ENCODE data around the gene FRMPD4. TPM values are rescaled to one million over a fixed set of nuclear protein-coding genes. Genes with fewer than 3 reads are reported as not detected.

The FRMPD4 gene
- total RNA-seq, 4 donors from 2014 or later: not detected

GRCh38 chrX:12672367-12673106, 534.3 kb downstream of the FRMPD4 start:
- intact Hi-C loops (cut with DNase I): no loop called here
- no peaks in the 10 kb centered on the region for H3K27me3 ChIP-seq
- TF ChIP-seq POLR2A (IDR thresholded peaks at IDR 0.05): no peak
- no peak for TF ChIP-seq CTCF (IDR thresholded peaks at IDR 0.05)
- H3K27ac ChIP-seq: no peak overlapping the region
- 88 to 92% methylated on average over 3 of the region's 3 CpGs for WGBS, 2 donors
- H3K4me1 ChIP-seq: no peaks in the 10 kb centered on the region
- DNase-seq: no peak
- H3K4me3 ChIP-seq (replicated peaks in 1 of 3): no peak overlapping the region
- H3K9me3 ChIP-seq: no peaks in the 10 kb centered on the region
- H3K36me3 ChIP-seq: no peaks in the 10 kb centered on the region

GRCh38 chrX:12673487-12673886, 535.2 kb downstream of the FRMPD4 start:
- Histone ChIP-seq H3K27ac (no peak overlapping the region), H3K27me3 (no peaks in the 10 kb centered on the region), H3K4me1 (no peaks in the 10 kb centered on the region), H3K4me3 (replicated peaks in 1 of 3) (no peak overlapping the region), H3K9me3 (no peaks in the 10 kb centered on the region), H3K36me3 (no peaks in the 10 kb centered on the region)
- no peak for DNase-seq
- 70 to 83% methylated on average over 2 of the region's 2 CpGs for WGBS, 2 donors
- TF ChIP-seq POLR2A (IDR thresholded peaks at IDR 0.05): no peak
- TF ChIP-seq CTCF (IDR thresholded peaks at IDR 0.05): no peak
- intact Hi-C loops (cut with DNase I): no loop called here

GRCh38 chrX:12679522-12679921, 541.2 kb downstream of the FRMPD4 start:
- Histone ChIP-seq H3K4me1 (no peaks in the 10 kb centered on the region), H3K9me3 (no peaks in the 10 kb centered on the region), H3K4me3 (replicated peaks in 1 of 3) (no peak overlapping the region), H3K27me3 (no peaks in the 10 kb centered on the region), H3K27ac (no peak overlapping the region), H3K36me3 (no peaks in the 10 kb centered on the region)
- TF ChIP-seq POLR2A (IDR thresholded peaks at IDR 0.05) (no peak), CTCF (IDR thresholded peaks at IDR 0.05) (no peak)
- intact Hi-C loops (cut with DNase I): no loop called here
- WGBS, 2 donors: 88 to 100% methylated on average over 1 of the region's 1 CpG
- DNase-seq: no peak

- TF ChIP-seq POLR2A (IDR thresholded peaks at IDR 0.05) (no peak), CTCF (IDR thresholded peaks at IDR 0.05) (no peak)
- no peaks in the 10 kb centered on the region for H3K9me3 ChIP-seq
- intact Hi-C loops (cut with DNase I): no loop called here
- WGBS, 2 donors: 74 to 91% methylated on average over 7 of the region's 7 CpGs
- H3K27me3 ChIP-seq: no peaks in the 10 kb centered on the region
- H3K4me1 ChIP-seq: no peaks in the 10 kb centered on the region
- no peak overlapping the region for H3K27ac ChIP-seq
- no peak overlapping the region for H3K4me3 ChIP-seq (replicated peaks in 1 of 3)
- H3K36me3 ChIP-seq: no peaks in the 10 kb centered on the region
- no peak for DNase-seq
Measured at GRCh38 chrX:12681047-12681446, 542.8 kb downstream of the FRMPD4 start.

- no peaks in the 10 kb centered on the region for H3K36me3 ChIP-seq
- intact Hi-C loops (cut with DNase I): no loop called here
- WGBS, 2 donors: 53 to 82% methylated on average over 2 of the region's 2 CpGs
- no peak overlapping the region for H3K27ac ChIP-seq
- H3K9me3 ChIP-seq: no peaks in the 10 kb centered on the region
- H3K27me3 ChIP-seq: no peaks in the 10 kb centered on the region
- no peak for TF ChIP-seq CTCF (IDR thresholded peaks at IDR 0.05)
- no peak for TF ChIP-seq POLR2A (IDR thresholded peaks at IDR 0.05)
- no peaks in the 10 kb centered on the region for H3K4me1 ChIP-seq
- H3K4me3 ChIP-seq (replicated peaks in 1 of 3): no peak overlapping the region
- DNase-seq: no peak
Measured at GRCh38 chrX:12685541-12685940, 547.3 kb downstream of the FRMPD4 start.
